Measurements from ENCODE around the gene LIM2. TPM values are rescaled to one million over a fixed set of nuclear protein-coding genes. Genes with fewer than 3 reads are reported as not detected.

The LIM2 gene
- total and polyA plus RNA-seq, 2 of the 8 experiments (the other 6 are each of a cell fraction or from before 2014, with no cell fraction given) = not detected

- TF ChIP-seq KDM4A (IDR thresholded peaks at IDR 0.05; ENCODE audit: low read depth, low read length, severe bottlenecking) (peak; percentile 17), NRF1 (IDR thresholded peaks at IDR 0.05; ENCODE audit: low read depth, low read length) (peak; percentile 55), ASH2L (IDR thresholded peaks at IDR 0.05; ENCODE audit: low read length) (no peak), BACH1 (IDR thresholded peaks at IDR 0.05; ENCODE audit: low read length) (peak; percentile 34; the same call in 1 of the 2 replicates), POLR2AphosphoS5 (IDR thresholded peaks at IDR 0.05; ENCODE audit: low read depth, low read length) (peak; percentile 86), POU5F1 (IDR thresholded peaks at IDR 0.05; ENCODE audit: low read depth, low read length) (no peak), EP300 (IDR thresholded peaks at IDR 0.05; ENCODE audit: borderline replicate concordance in 1 of 2, low read depth in 2 of 2, low read length in 2 of 2) (no peak), RBBP5 (IDR thresholded peaks at IDR 0.05; ENCODE audit: borderline replicate concordance, low read depth, low read length) (peak; percentile 68), BCL11A (IDR thresholded peaks at IDR 0.05; ENCODE audit: low read depth in 2 of 2, low read length in 2 of 2) (no peak), SIN3A (conservative IDR thresholded peaks at IDR 0.05 in 1 of 2, IDR thresholded peaks at IDR 0.05 in 1 of 2; ENCODE audit: low read depth in 1 of 2, low read length in 2 of 2) (peak in 1 of 2 experiments; percentile 22; a peak in 2 of 4 replicates), SRF (IDR thresholded peaks at IDR 0.05; ENCODE audit: low read depth, low read length) (no peak), CREB1 (IDR thresholded peaks at IDR 0.05) (no peak)
- TF ChIP-seq, protein P1, sequence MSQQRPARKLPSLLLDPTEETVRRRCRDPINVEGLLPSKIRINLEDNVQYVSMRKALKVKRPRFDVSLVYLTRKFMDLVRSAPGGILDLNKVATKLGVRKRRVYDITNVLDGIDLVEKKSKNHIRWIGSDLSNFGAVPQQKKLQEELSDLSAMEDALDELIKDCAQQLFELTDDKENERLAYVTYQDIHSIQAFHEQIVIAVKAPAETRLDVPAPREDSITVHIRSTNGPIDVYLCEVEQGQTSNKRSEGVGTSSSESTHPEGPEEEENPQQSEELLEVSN (IDR thresholded peaks at IDR 0.05) = no peak
- TF ChIP-seq, protein P2, sequence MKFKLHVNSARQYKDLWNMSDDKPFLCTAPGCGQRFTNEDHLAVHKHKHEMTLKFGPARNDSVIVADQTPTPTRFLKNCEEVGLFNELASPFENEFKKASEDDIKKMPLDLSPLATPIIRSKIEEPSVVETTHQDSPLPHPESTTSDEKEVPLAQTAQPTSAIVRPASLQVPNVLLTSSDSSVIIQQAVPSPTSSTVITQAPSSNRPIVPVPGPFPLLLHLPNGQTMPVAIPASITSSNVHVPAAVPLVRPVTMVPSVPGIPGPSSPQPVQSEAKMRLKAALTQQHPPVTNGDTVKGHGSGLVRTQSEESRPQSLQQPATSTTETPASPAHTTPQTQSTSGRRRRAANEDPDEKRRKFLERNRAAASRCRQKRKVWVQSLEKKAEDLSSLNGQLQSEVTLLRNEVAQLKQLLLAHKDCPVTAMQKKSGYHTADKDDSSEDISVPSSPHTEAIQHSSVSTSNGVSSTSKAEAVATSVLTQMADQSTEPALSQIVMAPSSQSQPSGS (IDR thresholded peaks at IDR 0.05; ENCODE audit: low read length) = no peak
These were observed 21.2 kb downstream of the LIM2 start (continued) for GRCh38 chr19:51366389-51367254.

All from H1 (cell line).